Lower leg skin (tissue), 3 donors: ENCODE results near the gene TBPL1.

Experiments
- CTCF ChIP-seq, 3 donors: fragments of 450-650 bp; IDR thresholded peaks; one replicate each; pipeline ENCODE4 v1.5.1; 2016; ENCODE audit warnings: antibody characterized with exemption in 3 of 3, mild to moderate bottlenecking in 3 of 3, moderate library complexity in 2 of 3
- POLR2A ChIP-seq, 2 donors: fragments of 450-650 bp; IDR thresholded peaks; one replicate each; pipeline ENCODE4 v1.6.1; 2016 to 2017; ENCODE audit warnings: antibody characterized with exemption in 2 of 2, mild to moderate bottlenecking in 1 of 2, moderate library complexity in 1 of 2

- TF ChIP-seq CTCF (IDR thresholded peaks at IDR 0.05) (no peak), POLR2A (IDR thresholded peaks at IDR 0.05) (no peak)
Measured at GRCh38 chr6:133969921-133970295, 16.9 kb downstream of the TBPL1 start.
